Measurements from ENCODE around the gene CPT1B. TPM values are rescaled to one million over a fixed set of nuclear protein-coding genes. Genes with fewer than 3 reads are reported as not detected.
"Not testable (repeated sequence)": the region's sequence is repeated elsewhere in the genome, so short reads cannot be mapped to it uniquely, and the experiment has no call there.

CPT1B gene
- total and polyA plus RNA-seq, 4 donors = 8.2 to 30.1 (median 17.8) TPM

- Histone ChIP-seq H3K9me3 (ENCODE audit: control insufficient read depth, insufficient read depth, low read length) (no peaks in the 10 kb centered on the region), H3K36me3 (ENCODE audit: control insufficient read depth, insufficient read depth, low read length) (peaks cover 20% of the 10 kb centered on the region), H3K4me1 (ENCODE audit: control insufficient read depth, insufficient read depth, low read length) (peaks cover 16% of the 10 kb centered on the region), H3K27me3 (ENCODE audit: control insufficient read depth, insufficient read depth, low read length) (no peaks in the 10 kb centered on the region), H3K27ac (ENCODE audit: low read depth, low read length) (no peak overlapping the region), H3K4me3 (ENCODE audit: low read depth, low read length) (no peak overlapping the region)
- WGBS (ENCODE audit: insufficient coverage) = 52% methylated on average over 7 of the region's 10 CpGs
- DNase-seq (ENCODE audit: low read depth in 4 of 6, low spot score in 6 of 6) = no peak
Observed at GRCh38 chr22:50621356-50621880, 43.2 kb upstream of the CPT1B start.

DNA sequence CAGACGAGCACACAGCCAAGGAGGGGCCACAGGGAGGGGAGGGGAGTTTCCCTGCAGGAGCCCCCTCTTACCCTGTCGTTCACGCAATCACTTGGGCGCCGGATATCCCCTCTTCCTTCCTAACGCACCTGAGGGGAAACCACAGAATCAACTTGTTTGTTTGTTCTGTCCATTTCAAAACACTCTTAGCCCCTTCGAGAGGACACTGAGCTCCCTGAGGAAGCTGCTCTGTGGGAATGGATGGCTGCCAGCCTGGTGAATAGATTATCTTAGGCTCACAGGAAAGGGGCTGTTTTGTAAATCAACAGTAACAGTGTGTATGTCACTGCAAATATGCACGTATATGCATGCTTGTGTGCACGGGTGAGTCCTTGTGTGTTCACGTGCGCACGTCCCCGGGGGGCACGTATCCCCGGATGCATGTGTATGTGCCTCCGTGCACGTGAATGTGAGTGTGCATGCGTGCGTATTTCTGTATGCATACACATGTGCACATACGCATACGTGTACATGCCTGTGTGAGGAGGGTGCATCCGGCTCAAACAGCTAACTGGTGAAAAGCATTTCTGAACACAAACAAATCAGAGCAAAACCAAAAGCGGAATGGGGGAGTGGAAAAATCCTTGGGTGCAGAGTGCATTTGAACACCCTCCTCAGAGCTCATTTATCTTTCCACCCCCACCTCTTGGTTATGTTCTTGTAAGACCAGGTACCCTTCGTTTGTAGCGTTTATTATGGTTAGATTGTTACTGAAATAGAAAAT is 42.5 kb upstream of the CPT1B start:
- Histone ChIP-seq H3K4me1 (ENCODE audit: control insufficient read depth, insufficient read depth, low read length) (peaks cover 16% of the 10 kb centered on the region), H3K9me3 (ENCODE audit: control insufficient read depth, insufficient read depth, low read length) (no peaks in the 10 kb centered on the region), H3K36me3 (ENCODE audit: control insufficient read depth, insufficient read depth, low read length) (peaks cover 14% of the 10 kb centered on the region), H3K4me3 (ENCODE audit: low read depth, low read length) (peak overlapping the region; percentile 21), H3K27ac (ENCODE audit: low read depth, low read length) (no peak overlapping the region), H3K27me3 (ENCODE audit: control insufficient read depth, insufficient read depth, low read length) (no peaks in the 10 kb centered on the region)
- DNase-seq (ENCODE audit: low read depth in 4 of 6, low spot score in 6 of 6) = no peak
- WGBS (ENCODE audit: insufficient coverage) = 43% methylated on average over 10 of the region's 25 CpGs

DNA sequence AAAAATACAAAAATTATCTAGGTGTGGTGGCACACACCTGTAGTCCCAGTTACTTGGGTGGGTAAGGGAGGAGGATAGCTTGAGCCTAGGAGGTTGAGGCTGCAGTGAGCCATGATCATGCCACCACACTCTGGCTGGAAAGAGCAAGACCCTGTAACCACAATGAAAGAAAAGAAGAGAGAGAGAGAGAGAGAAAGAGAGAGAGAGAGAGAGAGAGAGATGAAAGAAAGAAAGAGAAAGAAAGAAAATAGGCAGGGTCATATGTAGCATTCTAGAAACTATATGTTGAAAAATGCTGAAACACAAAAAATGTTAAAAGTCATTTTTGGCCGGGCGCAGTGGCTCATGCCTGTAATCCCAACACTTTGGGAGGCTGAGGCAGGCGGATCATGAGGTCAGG is 36.1 kb upstream of the CPT1B start:
- H3K36me3 ChIP-seq (ENCODE audit: control insufficient read depth, insufficient read depth, low read length) = peaks cover 36% of the 10 kb centered on the region
- WGBS (ENCODE audit: insufficient coverage) = no CpG with 5 or more reads among the region's 3 CpGs
- H3K27me3 ChIP-seq (ENCODE audit: control insufficient read depth, insufficient read depth, low read length) = not testable (repeated sequence)

GRCh38 chr22:50613291-50613981 is 35.2 kb upstream of the CPT1B start:
- Histone ChIP-seq H3K36me3 (ENCODE audit: control insufficient read depth, insufficient read depth, low read length) (peaks cover 44% of the 10 kb centered on the region), H3K4me1 (ENCODE audit: control insufficient read depth, insufficient read depth, low read length) (no peaks in the 10 kb centered on the region), H3K27me3 (ENCODE audit: control insufficient read depth, insufficient read depth, low read length) (no peaks in the 10 kb centered on the region), H3K9me3 (ENCODE audit: control insufficient read depth, insufficient read depth, low read length) (no peaks in the 10 kb centered on the region), H3K4me3 (ENCODE audit: low read depth, low read length) (no peak overlapping the region), H3K27ac (ENCODE audit: low read depth, low read length) (no peak overlapping the region)
- WGBS (ENCODE audit: insufficient coverage) = 69% methylated on average over 19 of the region's 22 CpGs
- DNase-seq (ENCODE audit: low read depth in 4 of 6, low spot score in 6 of 6) = no peak

More for the DNA sequence above, 36.1 kb upstream of the CPT1B start:
- H3K4me3 ChIP-seq (ENCODE audit: low read depth, low read length); H3K4me1 ChIP-seq (ENCODE audit: control insufficient read depth, insufficient read depth, low read length); DNase-seq (ENCODE audit: low read depth in 4 of 6, low spot score in 6 of 6); H3K27ac ChIP-seq (ENCODE audit: low read depth, low read length); H3K9me3 ChIP-seq (ENCODE audit: control insufficient read depth, insufficient read depth, low read length): not testable (repeated sequence)

GRCh38 chr22:50612528-50613221 is 34.4 kb upstream of the CPT1B start:
- H3K27ac ChIP-seq (ENCODE audit: low read depth, low read length) = no peak overlapping the region
- no peak for DNase-seq (ENCODE audit: low read depth in 4 of 6, low spot score in 6 of 6)
- peaks cover 52% of the 10 kb centered on the region for H3K36me3 ChIP-seq (ENCODE audit: control insufficient read depth, insufficient read depth, low read length)
- no peaks in the 10 kb centered on the region for H3K9me3 ChIP-seq (ENCODE audit: control insufficient read depth, insufficient read depth, low read length)
- 35% methylated on average over 27 of the region's 31 CpGs for WGBS (ENCODE audit: insufficient coverage)
- H3K4me3 ChIP-seq (ENCODE audit: low read depth, low read length) = no peak overlapping the region
- no peaks in the 10 kb centered on the region for H3K4me1 ChIP-seq (ENCODE audit: control insufficient read depth, insufficient read depth, low read length)
- H3K27me3 ChIP-seq (ENCODE audit: control insufficient read depth, insufficient read depth, low read length) = no peaks in the 10 kb centered on the region

GRCh38 chr22:50612168-50612527 is 33.9 kb upstream of the CPT1B start:
- Histone ChIP-seq H3K36me3 (ENCODE audit: control insufficient read depth, insufficient read depth, low read length) (peaks cover 57% of the 10 kb centered on the region), H3K4me1 (ENCODE audit: control insufficient read depth, insufficient read depth, low read length) (no peaks in the 10 kb centered on the region), H3K27me3 (ENCODE audit: control insufficient read depth, insufficient read depth, low read length) (no peaks in the 10 kb centered on the region), H3K4me3 (ENCODE audit: low read depth, low read length) (no peak overlapping the region), H3K27ac (ENCODE audit: low read depth, low read length) (no peak overlapping the region), H3K9me3 (ENCODE audit: control insufficient read depth, insufficient read depth, low read length) (no peaks in the 10 kb centered on the region)
- DNase-seq (ENCODE audit: low read depth in 4 of 6, low spot score in 6 of 6) = no peak
- 68% methylated on average over 2 of the region's 6 CpGs for WGBS (ENCODE audit: insufficient coverage)

- Histone ChIP-seq H3K36me3 (ENCODE audit: control insufficient read depth, insufficient read depth, low read length) (peaks cover 64% of the 10 kb centered on the region), H3K4me3 (ENCODE audit: low read depth, low read length) (no peak overlapping the region), H3K27ac (ENCODE audit: low read depth, low read length) (no peak overlapping the region), H3K4me1 (ENCODE audit: control insufficient read depth, insufficient read depth, low read length) (no peaks in the 10 kb centered on the region), H3K9me3 (ENCODE audit: control insufficient read depth, insufficient read depth, low read length) (no peaks in the 10 kb centered on the region), H3K27me3 (ENCODE audit: control insufficient read depth, insufficient read depth, low read length) (no peaks in the 10 kb centered on the region)
- 89% methylated on average over 19 of the region's 26 CpGs for WGBS (ENCODE audit: insufficient coverage)
- DNase-seq (ENCODE audit: low read depth in 4 of 6, low spot score in 6 of 6) = no peak
Observed at GRCh38 chr22:50611341-50612060, 33.3 kb upstream of the CPT1B start.

- Histone ChIP-seq H3K9me3 (ENCODE audit: control insufficient read depth, insufficient read depth, low read length) (no peaks in the 10 kb centered on the region), H3K4me3 (ENCODE audit: low read depth, low read length) (no peak overlapping the region), H3K27me3 (ENCODE audit: control insufficient read depth, insufficient read depth, low read length) (no peaks in the 10 kb centered on the region), H3K27ac (ENCODE audit: low read depth, low read length) (no peak overlapping the region), H3K36me3 (ENCODE audit: control insufficient read depth, insufficient read depth, low read length) (peaks cover 73% of the 10 kb centered on the region), H3K4me1 (ENCODE audit: control insufficient read depth, insufficient read depth, low read length) (no peaks in the 10 kb centered on the region)
- DNase-seq (ENCODE audit: low read depth in 4 of 6, low spot score in 6 of 6) = no peak
- WGBS (ENCODE audit: insufficient coverage) = 90% methylated on average over 13 of the region's 17 CpGs
Observed at GRCh38 chr22:50610581-50610980, 32.4 kb upstream of the CPT1B start.

- no peaks in the 10 kb centered on the region for H3K4me1 ChIP-seq (ENCODE audit: control insufficient read depth, insufficient read depth, low read length)
- no peak overlapping the region for H3K4me3 ChIP-seq (ENCODE audit: low read depth, low read length)
- H3K27me3 ChIP-seq (ENCODE audit: control insufficient read depth, insufficient read depth, low read length) = no peaks in the 10 kb centered on the region
- DNase-seq (ENCODE audit: low read depth in 4 of 6, low spot score in 6 of 6) = no peak
- no peaks in the 10 kb centered on the region for H3K9me3 ChIP-seq (ENCODE audit: control insufficient read depth, insufficient read depth, low read length)
- H3K36me3 ChIP-seq (ENCODE audit: control insufficient read depth, insufficient read depth, low read length) = peaks cover 78% of the 10 kb centered on the region
- WGBS (ENCODE audit: insufficient coverage) = 69% methylated on average over 11 of the region's 11 CpGs
- no peak overlapping the region for H3K27ac ChIP-seq (ENCODE audit: low read depth, low read length)
Observed at GRCh38 chr22:50610041-50610451, 31.8 kb upstream of the CPT1B start.
